Neuronal stem cell (in vitro differentiated cells): ENCODE measurements around the gene BPIFB3.
"Not testable (repeated sequence)": the region's sequence is repeated elsewhere in the genome, so short reads cannot be mapped to it uniquely, and the experiment has no call there.

Experiments used
- DNase-seq: peaks from one replicate; pipeline ENCODE4 v3.0.0-alpha.2; 2013; ENCODE audit warnings: low spot score
- H2AFZ ChIP-seq: one replicate; pipeline ENCODE4 v1.6.1; 2013; ENCODE audit warnings: mild to moderate bottlenecking, low read length, inconsistent platforms
- H2AK5ac ChIP-seq: 2 replicates; pipeline ENCODE4 v1.6.1; 2013; ENCODE audit warnings: low read depth, mild to moderate bottlenecking, inconsistent platforms, low read length, moderate library complexity, mixed read lengths
- H2BK120ac ChIP-seq: 2 replicates; pipeline ENCODE4 v1.6.1; 2013; ENCODE audit warnings: low read depth, mild to moderate bottlenecking, inconsistent platforms, low read length, moderate library complexity, mixed read lengths
- H2BK12ac ChIP-seq: one replicate; pipeline ENCODE4 v1.6.1; 2013; ENCODE audit warnings: low read length, inconsistent platforms
- H2BK15ac ChIP-seq: 2 replicates; pipeline ENCODE4 v1.6.1; 2013; ENCODE audit warnings: mild to moderate bottlenecking, low read length, inconsistent platforms, mixed read lengths
- H2BK5ac ChIP-seq: one replicate; pipeline ENCODE4 v1.6.1; 2013; ENCODE audit warnings: inconsistent platforms, mild to moderate bottlenecking, low read length, moderate library complexity
- H3K14ac ChIP-seq: one replicate; pipeline ENCODE4 v1.6.1; 2013; ENCODE audit warnings: low read length, inconsistent platforms
- H3K18ac ChIP-seq: 2 replicates; pipeline ENCODE4 v1.6.1; 2013; ENCODE audit warnings: low read length, inconsistent platforms
- H3K23ac ChIP-seq: 2 replicates; pipeline ENCODE4 v1.6.1; 2013; ENCODE audit warnings: low read depth, mild to moderate bottlenecking, mixed read lengths, low read length, inconsistent platforms; ENCODE audit not compliant: poor library complexity
- H3K27ac ChIP-seq: replicated peaks from 3 replicates; pipeline ENCODE4 v1.5.1; 2013; ENCODE audit warnings: low read length, inconsistent platforms
- H3K27me3 ChIP-seq, 3 experiments: 2 replicates each; pipeline ENCODE4 v1.6.1; 2013; ENCODE audit warnings: low read length in 3 of 3, mild to moderate bottlenecking in 2 of 3, inconsistent platforms in 1 of 3, low read depth in 1 of 3, mixed read lengths in 1 of 3, moderate library complexity in 1 of 3; ENCODE audit not compliant: control insufficient read depth in 3 of 3, insufficient read depth in 3 of 3
- H3K36me3 ChIP-seq, 2 donors: replicated peaks in 1 of 2; 2 replicates each; pipeline ENCODE4 v1.6.1; 2013; ENCODE audit warnings: low read length in 2 of 2; ENCODE audit not compliant: control insufficient read depth in 2 of 2, insufficient read depth in 2 of 2
- H3K4ac ChIP-seq: 2 replicates; pipeline ENCODE4 v1.6.1; 2013; ENCODE audit warnings: inconsistent platforms, mild to moderate bottlenecking, low read length, moderate library complexity
- H3K4me1 ChIP-seq, 2 donors: 1 replicate in 1 of 2; 2 replicates in 1 of 2; pipeline ENCODE4 v1.6.1; 2013; ENCODE audit warnings: low read length in 2 of 2, low read depth in 1 of 2; ENCODE audit not compliant: control insufficient read depth in 2 of 2, insufficient read depth in 1 of 2
- H3K4me2 ChIP-seq: one replicate; pipeline ENCODE4 v1.6.1; 2013; ENCODE audit warnings: mild to moderate bottlenecking, low read length, inconsistent platforms; ENCODE audit not compliant: insufficient read depth, poor library complexity, severe bottlenecking
- H3K4me3 ChIP-seq, 2 donors: 2 replicates each; pipeline ENCODE4 v1.5.1; 2013; ENCODE audit warnings: low read length in 2 of 2, mild to moderate bottlenecking in 2 of 2, inconsistent platforms in 1 of 2, moderate library complexity in 1 of 2
- H3K79me1 ChIP-seq: one replicate; pipeline ENCODE4 v1.6.1; 2013; ENCODE audit warnings: low read depth, mild to moderate bottlenecking, inconsistent platforms, low read length, moderate library complexity
- H3K9ac ChIP-seq: one replicate; pipeline ENCODE4 v1.6.1; 2013; ENCODE audit warnings: mild to moderate bottlenecking, low read depth, low read length, inconsistent platforms; ENCODE audit not compliant: poor library complexity
- H3K9me3 ChIP-seq, 2 donors: replicated peaks in 1 of 2; 2 replicates each; pipeline versions ENCODE3 to v1.6.1; 2013; ENCODE audit warnings: low read length in 2 of 2, mild to moderate bottlenecking in 2 of 2, inconsistent platforms in 1 of 2, low read depth in 1 of 2, mixed read lengths in 1 of 2, moderate library complexity in 1 of 2; ENCODE audit not compliant: control insufficient read depth in 2 of 2, insufficient read depth in 1 of 2
- H4K8ac ChIP-seq: one replicate; pipeline ENCODE4 v1.6.1; 2013; ENCODE audit warnings: low read depth, mild to moderate bottlenecking, inconsistent platforms, low read length, moderate library complexity
- H4K91ac ChIP-seq: one replicate; pipeline ENCODE4 v1.6.1; 2013; ENCODE audit warnings: low read length, low read depth, mild to moderate bottlenecking, inconsistent platforms; ENCODE audit not compliant: poor library complexity
- WGBS, 2 donors: extraction: QIAGEN DNeasy Blood & Tissue Kit; methylation state at CpG; one replicate each; pipeline ENCODE4 v1.1.7; 2013; ENCODE audit warnings: missing lambda C conversion rate in 2 of 2, mixed read lengths in 1 of 2; ENCODE audit not compliant: insufficient read length in 2 of 2, insufficient replicate concordance in 1 of 2; ENCODE audit errors: extremely low coverage in 2 of 2; 5-methylcytosine and 5-hydroxymethylcytosine counted together

BPIFB3 gene

DNA sequence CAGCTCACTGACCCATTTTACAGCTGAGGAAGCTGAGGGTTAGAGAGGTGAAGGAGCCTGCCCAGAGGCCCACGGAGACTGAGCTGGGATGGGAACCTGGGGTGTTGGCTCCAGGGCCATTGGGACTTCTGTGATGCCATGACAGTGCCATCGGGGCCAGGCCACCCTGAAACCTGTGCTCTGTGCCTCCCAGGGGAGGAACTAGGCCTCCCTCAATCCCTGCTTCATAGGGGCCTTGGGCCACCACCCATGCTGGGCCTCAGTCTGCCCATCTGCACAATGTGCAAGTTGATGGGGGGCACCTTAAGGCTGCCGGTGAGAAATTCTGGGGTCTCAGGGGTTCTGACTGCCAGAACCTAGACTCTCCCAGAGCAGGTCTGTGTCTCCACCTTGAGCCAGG, 50.6 kb downstream of the BPIFB3 start:
- Histone ChIP-seq H2BK15ac (no peak overlapping the region), H3K4ac (no peak overlapping the region), H2AK5ac (peak overlapping the region; percentile 80), H3K14ac (no peak overlapping the region), H3K36me3 (no peaks in the 10 kb centered on the region), H3K27me3 (no peaks in the 10 kb centered on the region), H3K27ac (no peak overlapping the region), H2BK5ac (no peak overlapping the region), H3K4me2 (no peak overlapping the region), H3K79me1 (peaks cover 2% of the 10 kb centered on the region), H4K8ac (no peak overlapping the region), H3K4me3 (no peak overlapping the region), H3K9me3 (no peaks in the 10 kb centered on the region), H2BK120ac (no peak overlapping the region), H3K23ac (no peak overlapping the region), H3K9ac (no peak overlapping the region), H3K4me1 (no peaks in the 10 kb centered on the region), H2AFZ (no peak overlapping the region), H4K91ac (no peak overlapping the region), H3K18ac (peak overlapping the region; percentile 56), H2BK12ac (no peak overlapping the region)
- DNase-seq: no peak
- no CpG with 5 or more reads among the region's 3 CpGs for WGBS, 2 donors

DNA sequence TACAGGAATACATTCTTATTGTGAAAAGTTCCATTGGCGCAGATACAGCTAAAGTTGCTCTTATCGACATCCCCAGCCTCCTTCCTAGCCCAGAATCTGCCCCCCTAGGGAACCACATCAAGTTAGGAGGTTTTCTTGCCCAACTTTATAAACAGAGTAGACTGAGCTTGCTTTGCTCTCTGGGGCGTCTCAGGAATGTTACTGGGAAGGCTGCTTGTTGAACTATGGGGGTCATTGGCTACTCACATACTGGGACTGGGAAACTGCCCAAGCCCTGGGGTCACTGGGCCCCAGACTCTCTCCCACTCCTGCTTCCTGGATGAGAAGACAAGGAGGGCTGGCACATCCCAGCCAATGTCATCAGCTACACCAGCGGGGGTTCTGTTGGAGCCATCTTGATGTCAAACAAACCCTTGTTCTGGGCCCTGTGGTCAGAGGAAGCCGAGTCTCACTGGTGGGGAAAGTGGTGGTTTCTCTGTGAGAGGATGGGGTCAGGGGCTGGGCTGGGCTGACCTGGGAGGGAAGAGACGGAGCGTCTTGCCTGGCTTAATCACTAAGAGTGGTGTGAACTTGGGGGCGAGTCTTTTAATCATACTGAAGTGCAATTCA, 51.7 kb downstream of the BPIFB3 start:
- no peak for DNase-seq
- no peaks in the 10 kb centered on the region for H3K9me3 ChIP-seq
- peak overlapping the region; percentile 42 for H2BK5ac ChIP-seq
- no peaks in the 10 kb centered on the region for H3K36me3 ChIP-seq
- no CpG with 5 or more reads among the region's 8 CpGs for WGBS, 2 donors
- no peak overlapping the region for H2BK120ac ChIP-seq
- no peak overlapping the region for H2BK12ac ChIP-seq
- no peak overlapping the region for H3K27ac ChIP-seq
- no peak overlapping the region for H3K4me3 ChIP-seq
- no peak overlapping the region for H3K14ac ChIP-seq
- no peak overlapping the region for H2AFZ ChIP-seq
- peak overlapping the region; percentile 76 for H3K18ac ChIP-seq
- no peak overlapping the region for H3K23ac ChIP-seq
- no peak overlapping the region for H2BK15ac ChIP-seq
- H4K91ac ChIP-seq: no peak overlapping the region
- H3K4me1 ChIP-seq: no peaks in the 10 kb centered on the region
- no peak overlapping the region for H4K8ac ChIP-seq
- H3K4me2 ChIP-seq: no peak overlapping the region
- H2AK5ac ChIP-seq: no peak overlapping the region
- no peaks in the 10 kb centered on the region for H3K27me3 ChIP-seq
- H3K4ac ChIP-seq: no peak overlapping the region
- H3K9ac ChIP-seq: no peak overlapping the region
- H3K79me1 ChIP-seq: peaks cover 2% of the 10 kb centered on the region

GRCh38 chr20:33106058-33106620, 52.4 kb downstream of the BPIFB3 start:
- H4K8ac ChIP-seq, H3K4me1 ChIP-seq, H3K18ac ChIP-seq, H3K36me3 ChIP-seq, H3K4me3 ChIP-seq, H3K4me2 ChIP-seq, H2BK12ac ChIP-seq, H3K9me3 ChIP-seq, H2BK120ac ChIP-seq, H3K4ac ChIP-seq, H3K27me3 ChIP-seq, H3K9ac ChIP-seq, H2AK5ac ChIP-seq, H3K79me1 ChIP-seq, H2AFZ ChIP-seq, DNase-seq, H3K14ac ChIP-seq, H2BK15ac ChIP-seq, H3K27ac ChIP-seq, H2BK5ac ChIP-seq, H4K91ac ChIP-seq, H3K23ac ChIP-seq: not testable (repeated sequence)
- no CpG with 5 or more reads among the region's 7 CpGs for WGBS, 2 donors

- H3K36me3 ChIP-seq: no peaks in the 10 kb centered on the region
- H3K27ac ChIP-seq: no peak overlapping the region
- H3K23ac ChIP-seq: no peak overlapping the region
- no peak for DNase-seq
- no peak overlapping the region for H3K18ac ChIP-seq
- H2BK12ac ChIP-seq: no peak overlapping the region
- H2BK120ac ChIP-seq: no peak overlapping the region
- H3K4ac ChIP-seq: no peak overlapping the region
- peaks cover 2% of the 10 kb centered on the region for H3K79me1 ChIP-seq
- no peak overlapping the region for H2AK5ac ChIP-seq
- H3K4me1 ChIP-seq: no peaks in the 10 kb centered on the region
- no peak overlapping the region for H2BK5ac ChIP-seq
- no peak overlapping the region for H4K8ac ChIP-seq
- H2BK15ac ChIP-seq: no peak overlapping the region
- no peak overlapping the region for H3K14ac ChIP-seq
- no CpG with 5 or more reads among the region's 2 CpGs for WGBS, 2 donors
- no peak overlapping the region for H3K9ac ChIP-seq
- peaks cover 0 to 2% of the 10 kb centered on the region in 2 donors for H3K9me3 ChIP-seq
- no peak overlapping the region for H3K4me2 ChIP-seq
- H4K91ac ChIP-seq: no peak overlapping the region
- H2AFZ ChIP-seq: no peak overlapping the region
- no peaks in the 10 kb centered on the region for H3K27me3 ChIP-seq
- no peak overlapping the region for H3K4me3 ChIP-seq
These were observed 55.0 kb downstream of the BPIFB3 start for GRCh38 chr20:33108661-33109060.
